ENCODE results near the gene IPO11.

IPO11 gene

GRCh38 chr5:62581836-62582597, 169.5 kb downstream of the IPO11 start:
- Histone ChIP-seq H3K27ac (no peak overlapping the region), H3K36me3 (no peaks in the 10 kb centered on the region), H3K9me3 (ENCODE audit: severe bottlenecking) (no peaks in the 10 kb centered on the region), H3K4me3 (ENCODE audit: low read depth, low read length) (no peak overlapping the region), H3K27me3 (ENCODE audit: insufficient read depth, low read depth, severe bottlenecking) (no peaks in the 10 kb centered on the region)
- TF ChIP-seq CTCF (IDR thresholded peaks at IDR 0.05; ENCODE audit: low read depth, low read length): no peak
- no peak for DNase-seq

DNA sequence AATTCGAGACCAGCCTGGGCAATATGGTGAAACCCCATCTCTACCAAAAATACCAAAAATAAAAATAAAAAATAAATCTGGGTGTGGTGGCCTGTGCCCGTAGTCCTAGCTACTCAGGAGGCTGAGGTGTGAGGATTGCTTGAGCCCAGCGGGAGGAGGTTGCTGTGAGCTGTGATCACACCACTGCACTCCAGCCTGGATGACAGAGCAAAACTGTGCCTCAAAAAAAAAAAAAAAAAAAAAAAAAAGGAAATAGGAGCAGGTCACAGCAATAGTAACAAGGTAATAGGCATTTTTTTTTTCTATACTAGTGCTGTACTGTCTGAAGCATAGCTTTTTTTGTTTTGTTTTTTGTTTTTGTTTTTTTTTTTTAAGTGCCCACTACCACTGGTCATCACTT, 171.8 kb downstream of the IPO11 start:
- Histone ChIP-seq H3K9me3 (ENCODE audit: severe bottlenecking) (no peaks in the 10 kb centered on the region), H3K27ac (no peak overlapping the region), H3K36me3 (no peaks in the 10 kb centered on the region), H3K4me3 (ENCODE audit: low read depth, low read length) (no peak overlapping the region), H3K27me3 (ENCODE audit: insufficient read depth, low read depth, severe bottlenecking) (no peaks in the 10 kb centered on the region)
- DNase-seq: no peak
- TF ChIP-seq CTCF (IDR thresholded peaks at IDR 0.05; ENCODE audit: low read depth, low read length): no peak

DNA sequence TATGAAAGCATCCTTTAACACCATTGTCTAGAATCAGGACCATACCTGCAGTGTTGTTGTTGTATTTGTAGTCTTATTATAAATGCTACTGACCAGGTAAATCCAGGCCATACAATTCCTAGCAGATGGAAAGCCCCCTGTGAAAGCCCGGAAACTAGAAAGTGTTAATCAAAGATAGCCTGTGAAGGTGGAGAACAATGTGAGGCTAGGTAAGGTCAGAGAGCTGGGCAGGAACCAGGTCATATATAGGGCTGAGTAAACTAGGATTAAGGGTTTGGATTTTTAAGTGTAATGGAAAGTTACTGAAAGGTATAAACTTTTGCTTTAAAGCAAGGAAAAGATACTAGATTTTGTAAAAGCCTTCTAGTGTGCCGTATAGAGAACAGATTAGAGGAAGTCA, 172.7 kb downstream of the IPO11 start:
- no peak overlapping the region for H3K27ac ChIP-seq
- no peaks in the 10 kb centered on the region for H3K9me3 ChIP-seq (ENCODE audit: severe bottlenecking)
- H3K36me3 ChIP-seq: no peaks in the 10 kb centered on the region
- H3K4me3 ChIP-seq (ENCODE audit: low read depth, low read length): no peak overlapping the region
- no peak for TF ChIP-seq CTCF (IDR thresholded peaks at IDR 0.05; ENCODE audit: low read depth, low read length)
- no peaks in the 10 kb centered on the region for H3K27me3 ChIP-seq (ENCODE audit: insufficient read depth, low read depth, severe bottlenecking)
- DNase-seq: no peak

- Histone ChIP-seq H3K36me3 (no peaks in the 10 kb centered on the region), H3K27me3 (ENCODE audit: insufficient read depth, low read depth, severe bottlenecking) (no peaks in the 10 kb centered on the region), H3K4me3 (ENCODE audit: low read depth, low read length) (no peak overlapping the region), H3K9me3 (ENCODE audit: severe bottlenecking) (no peaks in the 10 kb centered on the region), H3K27ac (no peak overlapping the region)
- no peak for TF ChIP-seq CTCF (IDR thresholded peaks at IDR 0.05; ENCODE audit: low read depth, low read length)
- DNase-seq: no peak
Observed at GRCh38 chr5:62585751-62586150, 173.2 kb downstream of the IPO11 start.

- DNase-seq: no peak
- H3K9me3 ChIP-seq (ENCODE audit: severe bottlenecking): no peaks in the 10 kb centered on the region
Observed at GRCh38 chr5:62587737-62588136, 175.2 kb downstream of the IPO11 start.

More at GRCh38 chr5:62587737-62588136, 175.2 kb downstream of the IPO11 start:
- no peaks in the 10 kb centered on the region for H3K27me3 ChIP-seq (ENCODE audit: insufficient read depth, low read depth, severe bottlenecking)
- no peak for TF ChIP-seq CTCF (IDR thresholded peaks at IDR 0.05; ENCODE audit: low read depth, low read length)
- no peak overlapping the region for H3K27ac ChIP-seq
- no peak overlapping the region for H3K4me3 ChIP-seq (ENCODE audit: low read depth, low read length)
- peaks cover 8% of the 10 kb centered on the region for H3K36me3 ChIP-seq
